Upper lobe of right lung (tissue), 1 donor: ENCODE measurements around the gene RRAGB. TPM values are rescaled to one million over a fixed set of nuclear protein-coding genes. Genes with fewer than 3 reads are reported as not detected.
"Not testable (repeated sequence)": the region's sequence is repeated elsewhere in the genome, so short reads cannot be mapped to it uniquely, and the experiment has no call there.

Experiments
- ATAC-seq: fragments of 200-7000 bp; cut with Tn5 transposase; one replicate; pipeline ENCODE4 v1.9.1; 2020; ENCODE audit warnings: mild to moderate bottlenecking, moderate library complexity
- DNase-seq: peaks from one replicate; pipeline ENCODE4 v3.0.0-alpha.2; 2020
- H3K27ac ChIP-seq: fragments of 200-600 bp; one replicate; pipeline ENCODE4 v1.8.0; 2022
- H3K27me3 ChIP-seq: fragments of 200-600 bp; one replicate; pipeline ENCODE4 v1.8.0; 2022; ENCODE audit warnings: mild to moderate bottlenecking
- H3K36me3 ChIP-seq: fragments of 200-600 bp; one replicate; pipeline ENCODE4 v1.8.0; 2022
- H3K4me1 ChIP-seq: fragments of 200-600 bp; one replicate; pipeline ENCODE4 v1.8.0; 2022
- H3K4me3 ChIP-seq: fragments of 200-600 bp; one replicate; pipeline ENCODE4 v1.8.0; 2022; ENCODE audit warnings: mild to moderate bottlenecking
- H3K9me3 ChIP-seq: fragments of 200-600 bp; one replicate; pipeline ENCODE4 v1.8.0; 2022
- CTCF ChIP-seq: fragments of 200-600 bp; IDR thresholded peaks from one replicate; pipeline ENCODE4 v1.8.0; 2022; ENCODE audit warnings: antibody characterized with exemption
- intact Hi-C: fragments of 100-400 bp; cut with DNase I; formaldehyde crosslinking; loops from one replicate; pipeline ENCODE4 v1.11.0; 2022
- total RNA-seq: library from RNA; stranded (reverse); fragmentation: NEBNext Ultra II Directional; extraction: Animal tissue kit (Norgen Biotek cat#: 25700); gene quantifications from one replicate; pipeline ENCODE4 v1.2.1, GENCODE V29; 2021
- donor health status: DM: no; HTN: yes; CAD: no; lungs with severe emphysema.

The RRAGB gene
- total RNA-seq, 1 donor from 2014 or later = 14.9 TPM

- intact Hi-C loops = no loop called here
- TF ChIP-seq CTCF = no peak
- H3K27me3 ChIP-seq = no peaks in the 10 kb centered on the region
- no peak overlapping the region for H3K27ac ChIP-seq
- H3K36me3 ChIP-seq = peaks cover 2% of the 10 kb centered on the region
- no peak overlapping the region for H3K4me3 ChIP-seq
- ATAC-seq (no peak), DNase-seq (no peak)
- peaks cover 9% of the 10 kb centered on the region for H3K4me1 ChIP-seq
- no peaks in the 10 kb centered on the region for H3K9me3 ChIP-seq
Observed at GRCh38 chrX:55715847-55716246, 1.7 kb upstream of the RRAGB start.

DNA sequence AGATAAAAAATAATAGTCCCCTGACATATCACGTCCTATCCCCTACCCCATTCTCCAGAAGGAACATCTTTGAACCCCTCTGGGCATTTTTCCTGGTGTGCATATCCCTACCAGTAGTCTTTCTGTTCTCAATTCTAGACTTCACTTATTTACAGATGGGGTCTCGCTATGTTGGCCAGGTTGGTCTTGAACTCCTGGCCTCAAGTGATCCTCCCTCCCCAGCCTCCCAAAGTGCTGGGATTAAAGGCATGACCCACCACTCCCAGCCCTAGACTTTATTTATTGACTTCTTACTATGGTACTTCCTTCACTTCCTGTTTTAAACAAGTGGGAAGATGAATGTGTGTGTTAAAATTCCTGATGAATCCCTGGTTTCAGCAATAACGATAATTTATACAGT is 612 bp upstream of the RRAGB start:
- Histone ChIP-seq H3K4me1 (peaks cover 9% of the 10 kb centered on the region), H3K27ac (peak overlapping the region; percentile 86), H3K9me3 (no peaks in the 10 kb centered on the region), H3K27me3 (no peaks in the 10 kb centered on the region), H3K36me3 (peaks cover 8% of the 10 kb centered on the region), H3K4me3 (peak overlapping the region; percentile 70)
- ATAC-seq = no peak
- no peak for DNase-seq
- TF ChIP-seq CTCF = no peak
- intact Hi-C loops = no loop called here

- H3K36me3 ChIP-seq = peaks cover 20% of the 10 kb centered on the region
- no peak for ATAC-seq
- intact Hi-C loops = no loop called here
- no peaks in the 10 kb centered on the region for H3K27me3 ChIP-seq
- no peak overlapping the region for H3K4me3 ChIP-seq
- no peak overlapping the region for H3K27ac ChIP-seq
- H3K4me1 ChIP-seq = no peaks in the 10 kb centered on the region
- no peak for TF ChIP-seq CTCF
- no peak for DNase-seq
- no peaks in the 10 kb centered on the region for H3K9me3 ChIP-seq
Observed at GRCh38 chrX:55731826-55732225, 14.3 kb downstream of the RRAGB start.

DNA sequence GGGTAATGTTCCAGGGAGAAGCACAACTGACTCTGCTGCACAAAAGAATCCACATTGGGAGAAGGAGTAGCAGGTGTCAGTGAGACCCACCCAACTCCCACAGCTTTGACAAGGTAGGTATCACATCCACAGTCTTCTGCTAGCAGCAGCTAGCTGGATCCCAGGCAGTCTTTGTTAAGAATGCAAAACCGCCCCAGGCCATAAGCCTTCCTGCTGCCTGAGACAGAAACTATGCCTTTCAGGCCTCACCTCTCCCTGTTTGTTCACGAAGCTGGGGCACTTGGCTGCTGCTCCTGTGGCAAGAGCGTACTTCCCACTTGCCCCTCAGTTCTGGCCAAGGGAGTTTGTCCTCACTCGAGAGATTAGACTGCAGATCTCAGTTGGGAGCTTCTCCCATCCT is 21.4 kb downstream of the RRAGB start:
- Histone ChIP-seq H3K9me3 (no peaks in the 10 kb centered on the region), H3K36me3 (peaks cover 11% of the 10 kb centered on the region), H3K27me3 (no peaks in the 10 kb centered on the region), H3K4me3 (no peak overlapping the region), H3K27ac (no peak overlapping the region), H3K4me1 (no peaks in the 10 kb centered on the region)
- no peak for DNase-seq
- intact Hi-C loops = no loop called here
- no peak for ATAC-seq
- TF ChIP-seq CTCF = no peak

DNA sequence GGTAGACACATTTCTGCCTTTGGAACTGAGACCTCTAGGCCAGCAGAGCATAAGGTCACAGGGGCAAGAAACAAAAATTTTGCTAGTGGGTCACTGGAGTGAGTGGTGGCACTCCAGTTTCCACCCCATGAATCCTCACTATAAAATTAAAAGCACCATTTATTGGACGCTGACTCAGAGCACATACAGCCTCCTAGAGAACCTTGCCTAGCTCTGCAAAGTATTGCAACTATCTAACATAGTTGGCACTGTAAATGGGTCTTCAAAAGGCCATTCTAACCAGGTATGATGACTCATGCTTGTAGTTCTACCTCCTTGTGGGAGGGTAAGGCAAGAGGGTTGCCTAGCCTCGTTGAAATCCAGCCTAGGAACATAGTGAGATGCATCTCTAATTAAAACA is 25.1 kb downstream of the RRAGB start:
- Histone ChIP-seq H3K4me3 (no peak overlapping the region), H3K27me3 (no peaks in the 10 kb centered on the region), H3K4me1 (no peaks in the 10 kb centered on the region), H3K36me3 (peaks cover 17% of the 10 kb centered on the region), H3K9me3 (no peaks in the 10 kb centered on the region), H3K27ac (no peak overlapping the region)
- intact Hi-C loops = no loop called here
- DNase-seq = no peak
- no peak for TF ChIP-seq CTCF
- no peak for ATAC-seq

GRCh38 chrX:55748463-55748862 is 30.9 kb downstream of the RRAGB start:
- ATAC-seq, H3K27me3 ChIP-seq, intact Hi-C loops, H3K9me3 ChIP-seq, H3K4me1 ChIP-seq, H3K4me3 ChIP-seq, DNase-seq, H3K27ac ChIP-seq: not testable (repeated sequence)
- peaks cover 22% of the 10 kb centered on the region for H3K36me3 ChIP-seq
